Activated CD8-positive, alpha-beta T cell treated with anti-CD3 and anti-CD28 coated beads for 36 hours (primary cell): Measurements from ENCODE around the gene RASGEF1C. TPM values are rescaled to one million over a fixed set of nuclear protein-coding genes. Genes with fewer than 3 reads are reported as not detected.

Experiments
- ATAC-seq: fragments of 200-7000 bp; cut with Tn5 transposase; one replicate; pipeline ENCODE4 v1.10.0; 2021; ENCODE audit warnings: mild to moderate bottlenecking, moderate library complexity
- CTCF ChIA-PET: fragments of 350-600 bp; sonication (Branson Sonifier 250); formaldehyde crosslinking; loops from one replicate; lab custom pipeline; 2021; ENCODE audit warnings: antibody characterized with exemption; lab: Charles Lee
- POLR2A ChIA-PET: fragments of 350-600 bp; sonication (Branson Sonifier 250); formaldehyde crosslinking; loops from one replicate; lab custom pipeline; 2021; ENCODE audit warnings: antibody characterized with exemption; lab: Charles Lee
- DNase-seq: peaks from one replicate; pipeline ENCODE4 v3.0.0-alpha.2; 2020
- H3K27ac Mint-ChIP-seq: one replicate; pipeline ENCODE4 v1.8.0; 2021; ENCODE audit warnings: mild to moderate bottlenecking, mixed read lengths
- H3K27me3 Mint-ChIP-seq: one replicate; pipeline ENCODE4 v1.8.0; 2021; ENCODE audit warnings: mixed read lengths
- H3K36me3 Mint-ChIP-seq: one replicate; pipeline ENCODE4 v1.8.0; 2021; ENCODE audit warnings: low read depth, mixed read lengths
- H3K4me1 Mint-ChIP-seq: one replicate; pipeline ENCODE4 v1.8.0; 2021; ENCODE audit warnings: low read depth, mixed read lengths
- H3K4me3 Mint-ChIP-seq: one replicate; pipeline ENCODE4 v1.8.0; 2021; ENCODE audit warnings: mild to moderate bottlenecking, moderate library complexity, mixed read lengths
- H3K9me3 Mint-ChIP-seq: one replicate; pipeline ENCODE4 v1.8.0; 2021; ENCODE audit warnings: mixed read lengths
- intact Hi-C: fragments of 100-400 bp; cut with micrococcal nuclease; formaldehyde crosslinking; loops from one replicate; pipeline ENCODE4 v1.10.0; 2022
- total RNA-seq, 2 experiments: library from RNA; stranded (reverse); gene quantifications; one replicate each; pipeline ENCODE4 v1.2.3, GENCODE V29; 2021
- TF ChIP-seq, protein P1 (sequence below): fragments of 200-600 bp; IDR thresholded peaks from one replicate; pipeline ENCODE4 v1.8.0; 2022; ENCODE audit warnings: antibody characterized with exemption, mild to moderate bottlenecking

The RASGEF1C gene
- total RNA-seq, 2 experiments from 2014 or later, result not detected

- ATAC-seq (no peak), DNase-seq (no peak)
- ChIA-PET POLR2A (no interaction called here), CTCF (no interaction called here)
- TF ChIP-seq, protein P1, sequence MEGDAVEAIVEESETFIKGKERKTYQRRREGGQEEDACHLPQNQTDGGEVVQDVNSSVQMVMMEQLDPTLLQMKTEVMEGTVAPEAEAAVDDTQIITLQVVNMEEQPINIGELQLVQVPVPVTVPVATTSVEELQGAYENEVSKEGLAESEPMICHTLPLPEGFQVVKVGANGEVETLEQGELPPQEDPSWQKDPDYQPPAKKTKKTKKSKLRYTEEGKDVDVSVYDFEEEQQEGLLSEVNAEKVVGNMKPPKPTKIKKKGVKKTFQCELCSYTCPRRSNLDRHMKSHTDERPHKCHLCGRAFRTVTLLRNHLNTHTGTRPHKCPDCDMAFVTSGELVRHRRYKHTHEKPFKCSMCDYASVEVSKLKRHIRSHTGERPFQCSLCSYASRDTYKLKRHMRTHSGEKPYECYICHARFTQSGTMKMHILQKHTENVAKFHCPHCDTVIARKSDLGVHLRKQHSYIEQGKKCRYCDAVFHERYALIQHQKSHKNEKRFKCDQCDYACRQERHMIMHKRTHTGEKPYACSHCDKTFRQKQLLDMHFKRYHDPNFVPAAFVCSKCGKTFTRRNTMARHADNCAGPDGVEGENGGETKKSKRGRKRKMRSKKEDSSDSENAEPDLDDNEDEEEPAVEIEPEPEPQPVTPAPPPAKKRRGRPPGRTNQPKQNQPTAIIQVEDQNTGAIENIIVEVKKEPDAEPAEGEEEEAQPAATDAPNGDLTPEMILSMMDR, result no peak
- Mint-ChIP-seq H3K4me3 (no peak overlapping the region), H3K4me1 (no peaks in the 10 kb centered on the region), H3K9me3 (no peaks in the 10 kb centered on the region), H3K27ac (no peak overlapping the region), H3K36me3 (no peaks in the 10 kb centered on the region), H3K27me3 (no peaks in the 10 kb centered on the region)
- intact Hi-C loops, result no loop called here
Observed at GRCh38 chr5:180156141-180156540, 52.9 kb downstream of the RASGEF1C start.

DNA sequence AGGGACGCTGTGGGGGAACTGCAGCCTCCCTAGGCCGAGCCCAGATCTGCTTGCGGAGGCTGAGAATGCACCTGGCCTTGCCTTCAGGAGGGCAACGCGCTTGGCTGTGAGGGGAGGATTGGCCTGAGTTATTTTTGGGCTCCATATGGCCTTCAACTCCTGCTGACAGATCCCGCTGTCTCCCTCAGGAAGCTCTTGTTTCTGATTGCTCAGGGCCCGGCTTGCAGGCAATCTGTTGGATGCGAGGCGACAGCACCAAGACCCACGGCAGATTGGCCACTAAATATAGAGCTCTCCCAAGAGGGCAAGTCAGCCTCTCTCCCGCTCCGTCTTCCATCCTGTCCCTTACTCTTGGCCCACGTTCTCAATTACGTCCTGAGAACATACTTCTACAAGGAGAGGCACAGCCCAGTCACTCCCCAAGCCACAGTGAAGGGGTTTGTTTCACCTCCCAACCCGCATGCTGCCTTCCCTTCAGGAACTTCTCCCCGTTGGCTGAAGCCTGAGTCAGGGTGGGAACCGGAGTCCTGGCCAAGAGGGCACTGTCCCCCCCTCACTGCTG is 53.6 kb downstream of the RASGEF1C start:
- intact Hi-C loops, result no loop called here
- no peaks in the 10 kb centered on the region for H3K36me3 Mint-ChIP-seq
- TF ChIP-seq, protein P1, result no peak
- no peaks in the 10 kb centered on the region for H3K4me1 Mint-ChIP-seq
- H3K27me3 Mint-ChIP-seq, result no peaks in the 10 kb centered on the region
- POLR2A ChIA-PET, result no interaction called here
- ATAC-seq (no peak), DNase-seq (no peak)
- H3K4me3 Mint-ChIP-seq, result no peak overlapping the region
- CTCF ChIA-PET, result no interaction called here
- H3K27ac Mint-ChIP-seq, result no peak overlapping the region
- H3K9me3 Mint-ChIP-seq, result no peaks in the 10 kb centered on the region

- H3K27me3 Mint-ChIP-seq, result peaks cover 3% of the 10 kb centered on the region
Observed at GRCh38 chr5:180154821-180155364, 54.1 kb downstream of the RASGEF1C start.

GRCh38 chr5:180153991-180154390 is 55.0 kb downstream of the RASGEF1C start:
- TF ChIP-seq, protein P1, result no peak
- Mint-ChIP-seq H3K27ac (no peak overlapping the region), H3K4me1 (no peaks in the 10 kb centered on the region), H3K36me3 (no peaks in the 10 kb centered on the region), H3K27me3 (peaks cover 6% of the 10 kb centered on the region), H3K9me3 (peaks cover 7% of the 10 kb centered on the region), H3K4me3 (no peak overlapping the region)
- intact Hi-C loops, result no loop called here
- ATAC-seq (no peak), DNase-seq (no peak)
- ChIA-PET POLR2A (no interaction called here), CTCF (no interaction called here)

More at GRCh38 chr5:180154821-180155364, 54.1 kb downstream of the RASGEF1C start:
- TF ChIP-seq, protein P1, result no peak
- intact Hi-C loops, result no loop called here
- no peaks in the 10 kb centered on the region for H3K4me1 Mint-ChIP-seq
- no peak overlapping the region for H3K4me3 Mint-ChIP-seq
- ATAC-seq, result no peak
- peaks cover 4% of the 10 kb centered on the region for H3K9me3 Mint-ChIP-seq
- no peak for DNase-seq
- no peak overlapping the region for H3K27ac Mint-ChIP-seq
- H3K36me3 Mint-ChIP-seq, result no peaks in the 10 kb centered on the region
- ChIA-PET POLR2A (no interaction called here), CTCF (no interaction called here)

DNA sequence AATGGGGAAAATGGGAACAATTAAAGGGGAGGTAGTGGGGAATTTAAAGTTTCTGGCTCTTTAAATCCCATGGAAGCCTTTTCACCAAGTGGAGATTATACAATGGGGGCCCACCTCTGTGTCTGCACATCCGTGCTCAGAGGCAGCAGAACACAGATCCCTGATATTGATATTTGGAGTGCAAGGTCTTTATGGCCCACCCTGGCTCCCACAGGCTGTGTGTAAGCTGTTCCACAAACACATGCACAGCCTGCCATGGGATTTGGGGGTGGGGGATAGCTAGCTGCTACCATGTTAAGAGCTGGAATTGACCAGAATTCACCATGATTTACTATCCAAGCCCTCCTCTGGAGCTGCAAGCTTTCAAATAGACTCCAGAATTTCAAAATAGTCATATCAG is 55.9 kb downstream of the RASGEF1C start:
- Mint-ChIP-seq H3K27me3 (peaks cover 6% of the 10 kb centered on the region), H3K9me3 (peaks cover 7% of the 10 kb centered on the region), H3K27ac (no peak overlapping the region), H3K4me3 (no peak overlapping the region), H3K4me1 (no peaks in the 10 kb centered on the region), H3K36me3 (no peaks in the 10 kb centered on the region)
- ChIA-PET CTCF (no interaction called here), POLR2A (no interaction called here)
- intact Hi-C loops, result no loop called here
- TF ChIP-seq, protein P1, result no peak
- ATAC-seq, result no peak
- DNase-seq, result no peak
